Endothelial cell of umbilical vein (primary cell): Measurements from ENCODE around the gene RACGAP1.

ENCODE experiments used
- POLR2A ChIP-seq: IDR thresholded peaks from 2 replicates; pipeline ENCODE4 v1.6.1; 2012; ENCODE audit warnings: low read depth, mild to moderate bottlenecking, control low read depth, low read length
- POLR2AphosphoS5 ChIP-seq: IDR thresholded peaks from 2 replicates; pipeline ENCODE4 v1.6.1; 2012; ENCODE audit warnings: low read depth, mild to moderate bottlenecking, control low read depth, low read length, moderate library complexity; ENCODE audit not compliant: insufficient read depth
- TF ChIP-seq, protein P1 (sequence below), 2 donors: IDR thresholded peaks; 1 replicate in 1 of 2; 2 replicates in 1 of 2; pipeline ENCODE4 v1.5.1; 2011; ENCODE audit warnings: low read length in 2 of 2, mild to moderate bottlenecking in 2 of 2, moderate library complexity in 2 of 2, control low read depth in 1 of 2, inconsistent platforms in 1 of 2, low read depth in 1 of 2; ENCODE audit not compliant: insufficient read depth in 1 of 2; ENCODE audit errors: extremely low read depth in 1 of 2

DNA sequence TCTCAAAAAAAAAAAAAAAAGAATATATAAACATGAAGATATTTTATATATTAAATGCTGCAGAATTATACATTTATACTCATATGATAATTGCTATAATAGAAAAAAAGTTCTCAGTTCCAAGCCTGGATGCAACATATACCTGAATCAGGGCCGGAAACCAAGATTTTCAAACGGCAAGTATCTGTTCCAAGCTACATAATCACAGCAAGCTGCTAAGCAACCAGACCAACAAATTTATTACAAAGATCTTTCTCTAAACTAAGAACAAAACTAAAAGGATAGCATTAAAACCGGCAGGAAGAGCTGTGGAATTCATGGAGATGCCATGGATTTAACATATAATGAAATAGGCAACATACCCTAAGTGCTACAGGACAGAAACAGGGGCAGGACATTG, 7.1 kb downstream of the RACGAP1 start:
- TF ChIP-seq, protein P1, sequence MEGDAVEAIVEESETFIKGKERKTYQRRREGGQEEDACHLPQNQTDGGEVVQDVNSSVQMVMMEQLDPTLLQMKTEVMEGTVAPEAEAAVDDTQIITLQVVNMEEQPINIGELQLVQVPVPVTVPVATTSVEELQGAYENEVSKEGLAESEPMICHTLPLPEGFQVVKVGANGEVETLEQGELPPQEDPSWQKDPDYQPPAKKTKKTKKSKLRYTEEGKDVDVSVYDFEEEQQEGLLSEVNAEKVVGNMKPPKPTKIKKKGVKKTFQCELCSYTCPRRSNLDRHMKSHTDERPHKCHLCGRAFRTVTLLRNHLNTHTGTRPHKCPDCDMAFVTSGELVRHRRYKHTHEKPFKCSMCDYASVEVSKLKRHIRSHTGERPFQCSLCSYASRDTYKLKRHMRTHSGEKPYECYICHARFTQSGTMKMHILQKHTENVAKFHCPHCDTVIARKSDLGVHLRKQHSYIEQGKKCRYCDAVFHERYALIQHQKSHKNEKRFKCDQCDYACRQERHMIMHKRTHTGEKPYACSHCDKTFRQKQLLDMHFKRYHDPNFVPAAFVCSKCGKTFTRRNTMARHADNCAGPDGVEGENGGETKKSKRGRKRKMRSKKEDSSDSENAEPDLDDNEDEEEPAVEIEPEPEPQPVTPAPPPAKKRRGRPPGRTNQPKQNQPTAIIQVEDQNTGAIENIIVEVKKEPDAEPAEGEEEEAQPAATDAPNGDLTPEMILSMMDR (IDR thresholded peaks at IDR 0.05; ENCODE audit: extremely low read depth in 1 of 2, insufficient read depth in 1 of 2, low read depth in 1 of 2, low read length in 2 of 2) = no peak
- TF ChIP-seq POLR2A (no peak), POLR2AphosphoS5 (no peak)
